GM19468 (cell line): ENCODE data around the gene RAD51B.
"Not testable (repeated sequence)": the region's sequence is repeated elsewhere in the genome, so short reads cannot be mapped to it uniquely, and the experiment has no call there.

Source experiments
- ATAC-seq: cut with Tn5 transposase; IDR thresholded peaks from one replicate; pipeline ENCODE4 v1.9.1; 2021; ENCODE audit warnings: mild to moderate bottlenecking, moderate library complexity, moderate number of reproducible peaks; ENCODE audit not compliant: unreplicated experiment; ENCODE audit errors: extremely low read depth

Gene RAD51B

DNA sequence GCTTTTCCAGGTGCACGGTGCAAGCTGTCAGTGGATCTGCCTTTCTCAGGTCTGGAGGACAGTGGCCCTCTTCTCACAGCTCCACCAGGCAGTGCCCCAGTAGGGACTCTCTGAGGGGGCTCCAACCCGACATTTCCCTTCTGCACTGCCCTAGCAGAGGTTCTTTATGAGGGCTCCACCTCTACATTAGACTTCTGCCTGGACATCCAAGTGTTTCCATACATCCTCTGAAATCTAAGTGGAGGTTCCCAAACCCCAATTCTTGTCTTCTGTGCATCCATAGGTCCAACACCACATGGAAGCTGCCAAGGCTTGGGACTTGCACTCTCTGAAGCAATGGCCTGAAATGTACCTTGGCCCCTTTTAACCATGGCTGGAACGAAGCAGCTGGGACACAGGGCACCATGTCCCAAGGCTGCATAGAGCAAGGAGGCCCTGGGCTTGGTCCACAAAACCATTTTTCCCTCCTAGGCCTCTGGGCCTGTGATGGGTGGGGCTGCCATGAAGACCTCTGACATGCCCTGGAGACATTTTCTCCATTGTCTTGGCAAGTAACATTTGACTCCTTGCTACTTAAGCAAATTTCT lies 282.2 kb downstream of the RAD51B start:
- not testable (repeated sequence) for ATAC-seq

DNA sequence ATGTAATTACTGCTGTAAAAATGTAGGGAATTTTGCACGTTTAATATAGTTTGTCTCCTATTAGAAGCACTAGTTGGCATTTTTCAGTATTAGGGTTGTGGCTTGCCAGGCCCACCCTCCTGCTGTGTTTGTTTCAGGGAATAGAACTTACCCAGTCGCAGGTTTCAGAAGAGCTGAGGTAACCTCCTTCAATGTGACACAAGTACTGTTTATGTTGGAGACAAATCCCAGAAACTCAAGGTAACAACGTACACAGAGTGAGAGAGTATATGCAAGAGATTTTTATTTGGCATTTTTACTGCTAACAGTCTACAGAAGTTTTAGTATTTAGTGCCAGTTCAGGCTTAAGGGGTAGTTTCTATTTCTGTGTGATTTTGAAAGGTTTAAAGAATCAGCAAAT lies 284.3 kb downstream of the RAD51B start:
- no peak for ATAC-seq

DNA sequence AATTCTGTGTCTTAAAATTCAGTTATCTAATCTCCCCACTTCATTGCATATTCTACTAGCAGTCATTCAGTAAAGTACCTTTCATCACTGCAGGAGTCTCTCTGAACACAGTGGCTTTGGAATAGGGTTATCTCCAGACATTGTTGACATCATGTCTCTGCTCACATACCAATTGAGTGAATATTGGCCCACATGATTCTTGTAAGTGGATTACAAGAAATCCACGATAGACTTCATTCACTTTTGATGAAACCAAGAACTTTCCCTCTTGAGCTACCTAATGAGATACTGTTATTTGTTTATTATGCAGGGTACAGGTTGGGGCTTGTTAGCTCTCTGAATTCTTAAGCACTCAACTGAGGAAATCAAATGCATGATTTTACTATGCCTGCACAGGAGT lies 284.9 kb downstream of the RAD51B start:
- ATAC-seq = no peak

DNA sequence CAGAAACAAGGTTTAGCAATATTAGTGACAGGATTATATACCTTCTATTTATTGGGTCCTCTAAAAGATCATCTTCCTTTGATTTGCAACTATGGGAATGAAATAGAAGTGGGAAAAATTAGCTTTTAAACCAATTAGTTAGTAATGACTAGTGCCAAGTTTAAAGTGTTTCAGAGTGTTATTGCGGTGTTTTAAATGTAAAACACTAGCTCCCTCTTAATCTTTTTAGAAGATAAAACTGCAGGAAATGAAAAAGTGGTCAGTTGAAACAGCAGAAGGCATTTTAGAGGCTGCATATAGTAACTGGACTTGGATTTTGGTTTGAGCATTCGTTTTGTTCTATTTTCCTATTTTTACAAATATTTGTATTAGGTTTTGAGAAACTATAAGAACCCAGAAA lies 286.2 kb downstream of the RAD51B start:
- no peak for ATAC-seq

DNA sequence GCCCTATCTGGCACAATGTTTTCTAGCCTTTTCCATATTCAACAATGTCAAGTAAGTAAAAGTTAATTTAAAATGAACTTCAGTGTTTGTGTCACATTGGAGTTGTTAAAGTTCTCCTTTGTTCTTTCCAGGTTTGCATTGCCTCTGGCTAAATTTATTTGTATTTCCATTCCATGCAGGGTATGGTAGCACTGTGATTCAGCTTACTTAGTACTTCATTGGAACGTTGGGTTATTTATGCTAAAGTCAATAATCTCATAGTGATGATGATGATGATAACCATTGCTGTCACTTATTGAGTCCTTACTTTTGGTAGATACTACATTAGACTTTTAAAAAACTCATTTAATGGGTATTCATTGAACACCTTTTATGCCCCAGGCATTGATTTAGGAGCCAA lies 286.9 kb downstream of the RAD51B start:
- ATAC-seq = no peak

DNA sequence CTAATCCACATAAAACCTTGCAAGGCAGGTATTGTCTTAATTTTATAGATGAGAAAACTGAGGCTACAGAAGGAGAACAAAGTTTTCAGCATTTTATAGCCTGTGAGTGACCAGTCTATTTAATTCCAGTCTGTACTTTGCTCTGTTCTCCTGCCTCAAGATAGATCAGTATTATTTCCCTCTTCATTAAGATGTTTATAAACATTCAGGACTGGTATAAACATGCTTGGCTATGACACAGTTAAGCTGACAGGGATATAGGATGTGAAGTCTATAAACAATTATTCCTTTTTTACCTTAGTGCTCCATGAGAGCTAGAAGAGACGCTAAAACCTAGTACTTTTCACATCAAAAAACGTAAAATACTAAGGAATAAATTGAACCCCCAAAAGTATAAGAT lies 287.3 kb downstream of the RAD51B start:
- ATAC-seq = no peak

DNA sequence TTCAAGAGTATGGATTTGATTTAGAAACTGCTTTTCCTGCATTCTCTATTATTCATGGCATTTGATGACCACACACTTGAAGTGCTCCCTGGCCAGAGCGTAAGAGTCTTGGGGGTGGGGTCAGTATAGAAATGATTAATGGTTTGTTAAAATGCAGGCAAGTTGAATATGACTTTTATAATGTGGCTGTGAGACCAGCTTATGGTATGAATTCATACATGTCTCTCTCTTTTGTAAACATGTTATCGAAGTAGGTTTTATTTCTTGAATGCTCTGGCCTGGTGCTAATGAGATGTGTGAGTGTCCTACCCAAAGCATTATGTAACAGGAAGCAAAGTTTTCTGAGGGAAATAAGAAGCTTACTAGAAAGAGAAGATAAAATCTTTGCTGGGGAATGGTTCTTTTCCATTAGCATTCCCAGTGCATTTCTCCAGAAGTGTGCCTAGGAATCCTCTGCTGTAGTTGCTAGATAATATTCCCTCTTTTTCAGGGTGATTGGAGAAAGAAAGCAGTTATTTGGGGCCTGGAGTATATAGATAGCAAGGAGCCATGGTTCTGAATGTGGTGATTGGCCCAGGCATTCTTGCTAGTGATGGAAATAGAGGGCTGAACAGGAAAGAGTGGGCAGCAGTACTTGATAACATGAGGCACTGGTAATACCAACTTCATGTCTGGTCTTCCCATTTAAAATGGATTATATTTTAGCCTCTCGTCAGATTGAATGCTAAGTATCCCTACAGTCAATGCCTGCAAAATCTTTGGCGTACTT lies 289.7 kb downstream of the RAD51B start:
- ATAC-seq = no peak

DNA sequence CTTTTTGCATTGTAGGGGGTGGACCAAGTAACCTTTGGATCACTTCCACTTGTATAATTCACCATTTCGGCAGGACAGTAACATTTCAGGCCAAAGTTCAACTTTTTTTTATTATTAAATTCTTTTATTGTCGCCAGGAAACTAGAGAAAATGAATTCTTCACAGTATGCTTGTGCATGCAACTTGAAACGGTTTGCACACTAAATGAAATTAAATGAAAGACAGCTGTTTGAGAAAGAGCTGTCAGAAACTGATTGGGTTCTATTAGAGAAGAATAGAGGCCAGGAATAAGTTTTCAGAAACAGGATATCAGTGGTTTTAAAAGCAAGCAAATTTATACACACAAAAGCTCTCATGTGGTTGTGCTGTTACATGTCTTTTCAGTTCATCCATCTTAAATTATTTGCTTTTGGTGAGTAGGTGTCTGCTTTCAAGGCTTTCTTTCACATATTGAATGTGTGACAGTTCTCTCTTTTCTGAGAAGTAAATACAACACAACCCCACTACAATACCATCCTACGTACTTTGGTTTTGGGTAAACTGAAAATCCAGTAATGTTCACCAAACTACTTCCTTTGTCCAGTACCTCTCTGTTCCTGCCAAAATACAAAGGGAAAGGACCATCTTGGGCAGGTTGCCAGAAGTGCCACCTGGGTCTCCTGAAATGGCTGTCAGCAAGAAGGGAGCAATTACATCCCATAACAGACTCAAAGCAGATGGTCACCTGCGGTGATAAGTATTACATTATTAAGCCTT lies 291.7 kb downstream of the RAD51B start:
- no peak for ATAC-seq

DNA sequence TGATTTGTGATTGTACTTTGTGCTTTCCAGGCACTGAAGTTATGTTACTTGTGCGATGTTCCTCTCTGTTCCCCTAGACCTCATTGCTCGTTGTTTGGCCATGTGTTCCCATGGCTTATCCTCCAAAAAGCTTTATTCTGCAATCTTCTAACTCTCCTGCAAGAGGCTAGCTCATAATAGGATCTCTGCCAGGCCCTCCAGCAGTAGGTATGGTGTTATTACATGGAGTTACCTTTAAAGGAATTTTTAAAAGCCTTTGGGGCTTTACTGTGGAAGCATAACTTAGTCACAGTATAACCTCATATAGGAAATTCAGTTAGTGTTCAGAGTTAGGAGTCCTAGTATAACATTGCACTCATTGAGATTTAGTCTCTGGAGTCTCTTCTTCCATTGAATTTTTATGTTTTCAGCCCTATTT lies 292.3 kb downstream of the RAD51B start:
- ATAC-seq = no peak

DNA sequence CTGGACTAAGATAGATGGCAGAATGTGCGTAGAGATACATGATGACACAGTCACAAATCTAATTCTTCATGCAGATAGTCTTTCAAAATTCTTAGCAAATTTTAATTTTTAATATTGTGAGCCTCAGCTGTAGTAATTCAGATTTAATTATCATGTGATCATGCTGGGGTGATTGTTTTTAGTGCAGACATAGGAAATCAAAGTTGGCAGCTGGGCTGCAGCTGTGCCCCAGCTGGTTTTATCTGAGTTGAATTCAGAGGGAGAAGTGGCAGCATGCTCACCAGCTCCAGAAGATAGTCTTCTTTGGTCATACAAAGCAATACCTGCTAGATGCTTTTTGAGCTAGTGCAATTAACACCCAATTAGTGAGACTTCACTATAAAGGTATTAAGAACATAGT lies 292.9 kb downstream of the RAD51B start:
- no peak for ATAC-seq

DNA sequence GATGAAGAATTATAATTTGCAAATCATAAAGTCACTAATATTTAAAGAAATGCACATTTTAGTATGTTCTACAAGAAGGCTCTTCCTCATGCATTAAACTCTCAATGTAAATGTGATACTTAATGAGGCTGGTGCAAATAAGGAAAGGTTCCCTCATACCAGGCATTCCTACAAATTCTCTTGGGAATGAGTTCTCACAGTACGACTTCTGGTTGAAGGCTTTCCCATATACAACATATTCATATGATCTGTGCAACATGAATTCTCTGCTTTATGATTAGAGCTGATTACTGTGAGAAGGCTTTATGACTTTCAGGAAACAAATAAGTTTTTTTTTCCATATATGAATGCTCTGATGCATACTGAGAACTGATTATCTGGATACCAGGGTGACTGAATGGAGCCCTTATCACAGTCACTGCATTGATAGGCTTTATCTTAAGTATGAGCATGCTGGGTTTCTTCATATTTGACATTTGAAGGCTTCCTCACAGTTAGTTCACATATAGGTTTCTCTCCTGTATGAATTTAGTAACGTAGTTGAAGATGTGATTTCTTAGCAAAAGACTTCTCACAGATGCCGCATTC lies 293.9 kb downstream of the RAD51B start:
- ATAC-seq = no peak

DNA sequence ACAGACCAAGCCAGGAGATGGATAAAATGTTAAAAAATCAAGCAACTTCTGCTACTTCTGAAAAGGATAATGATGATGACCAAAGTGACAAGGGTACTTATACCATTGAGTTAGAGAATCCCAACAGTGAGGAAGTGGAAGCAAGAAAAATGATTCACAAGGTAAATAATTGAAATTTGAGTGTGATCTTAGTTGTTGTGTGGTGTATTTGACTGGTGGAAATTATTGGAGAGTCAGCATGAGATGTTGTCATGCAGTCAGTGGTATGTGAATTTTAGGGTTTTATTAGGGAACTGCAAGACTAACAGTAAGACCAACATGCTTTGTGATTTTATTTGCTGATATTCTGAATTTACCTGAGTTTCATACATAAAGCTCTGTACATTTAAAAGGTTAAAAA lies 296.4 kb downstream of the RAD51B start:
- not testable (repeated sequence) for ATAC-seq

DNA sequence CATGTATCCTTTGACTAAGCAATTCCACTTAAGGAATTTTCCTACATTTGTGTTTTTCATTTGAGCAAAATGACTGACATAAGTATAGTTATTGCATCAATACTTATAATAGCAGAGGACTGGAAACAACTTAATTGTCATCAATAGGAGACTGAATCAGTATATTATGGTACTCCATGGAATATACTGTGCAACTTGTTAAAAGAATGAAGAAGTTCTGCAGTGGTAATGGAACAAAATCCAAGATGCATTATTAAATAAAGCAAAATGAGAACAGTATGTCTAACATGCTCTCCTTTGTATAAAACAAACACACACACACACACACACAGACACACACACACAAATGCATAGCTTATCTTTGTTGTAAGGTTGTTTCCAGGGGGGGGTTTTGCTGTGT lies 303.1 kb downstream of the RAD51B start:
- no peak for ATAC-seq

DNA sequence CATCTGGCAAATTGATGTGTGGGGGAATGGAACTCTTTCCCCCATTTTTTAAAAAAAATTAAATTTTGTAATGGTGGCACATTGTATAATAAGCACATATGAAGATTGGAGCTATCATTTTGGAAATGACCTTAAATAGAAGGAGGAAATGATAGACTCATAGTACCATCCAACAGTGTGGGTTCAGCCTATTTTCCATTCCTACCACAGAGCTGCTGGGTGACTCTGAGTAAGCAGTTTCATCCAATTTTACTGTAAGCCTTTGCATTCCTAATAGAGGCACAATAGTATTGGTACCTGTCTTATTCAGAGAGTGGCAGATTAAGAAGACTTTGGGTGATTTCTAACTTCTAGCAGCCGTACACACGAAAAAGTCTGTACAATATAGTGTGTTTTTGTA lies 304.5 kb downstream of the RAD51B start:
- no peak for ATAC-seq

DNA sequence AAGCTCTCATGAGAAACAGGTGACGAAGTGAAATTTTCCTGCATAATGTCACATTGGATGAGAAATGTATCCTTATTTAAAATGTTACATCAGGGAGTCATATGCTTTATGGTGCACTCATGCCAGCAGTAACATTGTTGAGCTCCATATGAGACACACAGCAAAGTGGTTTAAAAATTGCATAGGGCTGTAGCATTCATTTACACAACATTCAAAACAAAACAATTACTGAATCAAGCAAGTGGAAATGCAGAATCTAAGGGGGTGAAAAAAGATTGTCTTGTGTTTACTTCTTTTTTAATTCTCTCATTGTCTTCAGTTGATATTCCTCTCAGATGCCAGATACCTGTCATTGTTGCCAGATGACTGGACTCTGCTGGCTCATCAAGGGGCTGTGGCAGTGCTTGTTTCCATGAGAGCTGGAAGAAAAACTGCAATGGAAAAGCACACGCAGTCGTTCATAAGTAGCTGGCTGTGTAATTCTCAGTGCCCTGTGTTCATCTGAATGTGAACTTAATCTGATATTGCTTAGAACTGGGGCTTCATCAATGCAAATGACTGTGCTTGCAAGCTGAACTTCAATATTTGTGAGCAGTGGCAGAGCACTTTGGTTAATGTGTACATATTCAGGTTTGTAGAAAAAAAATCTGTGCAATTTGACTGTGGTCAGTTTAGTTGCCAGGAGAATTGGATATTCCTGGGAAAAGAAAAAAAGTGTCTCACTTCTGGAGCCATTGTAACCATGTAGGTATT lies 305.6 kb downstream of the RAD51B start:
- no peak for ATAC-seq

DNA sequence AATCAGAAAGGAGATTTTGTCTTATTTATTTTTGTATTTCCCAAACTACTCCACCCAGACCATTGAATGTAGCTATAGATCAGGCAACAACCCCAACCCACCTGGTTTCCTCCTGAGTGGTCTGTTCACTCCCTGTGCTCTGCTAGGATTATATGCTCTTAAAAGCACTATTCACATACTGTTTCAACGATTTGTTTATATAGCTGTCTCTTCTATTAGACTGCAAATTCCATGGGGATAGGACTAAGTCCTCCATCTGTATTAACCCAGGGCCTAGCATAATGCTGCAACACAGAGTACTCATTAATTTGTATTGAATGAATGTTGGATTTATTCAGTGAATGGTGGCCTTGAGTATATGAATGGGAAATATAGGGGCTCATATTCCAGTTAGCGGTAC lies 307.6 kb downstream of the RAD51B start:
- no peak for ATAC-seq

DNA sequence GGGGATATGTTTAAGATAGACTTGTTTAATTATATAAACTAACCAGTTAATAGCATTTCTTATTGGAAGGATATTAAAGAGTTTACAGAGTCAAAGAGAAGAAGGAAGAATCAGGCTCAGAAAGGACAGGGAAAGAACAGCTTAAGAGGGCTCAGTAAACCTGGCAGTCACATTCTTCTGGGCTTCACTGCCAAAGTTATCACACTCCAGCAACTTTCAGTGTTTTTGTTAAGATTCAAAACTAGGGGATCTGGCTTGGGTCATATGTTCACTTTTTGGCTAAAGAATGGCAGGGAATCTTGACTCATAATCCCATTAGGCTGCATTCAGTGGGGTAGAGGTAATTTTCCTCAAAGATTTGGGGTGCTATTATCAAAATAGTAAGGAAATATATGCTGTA lies 312.3 kb downstream of the RAD51B start:
- ATAC-seq = no peak

DNA sequence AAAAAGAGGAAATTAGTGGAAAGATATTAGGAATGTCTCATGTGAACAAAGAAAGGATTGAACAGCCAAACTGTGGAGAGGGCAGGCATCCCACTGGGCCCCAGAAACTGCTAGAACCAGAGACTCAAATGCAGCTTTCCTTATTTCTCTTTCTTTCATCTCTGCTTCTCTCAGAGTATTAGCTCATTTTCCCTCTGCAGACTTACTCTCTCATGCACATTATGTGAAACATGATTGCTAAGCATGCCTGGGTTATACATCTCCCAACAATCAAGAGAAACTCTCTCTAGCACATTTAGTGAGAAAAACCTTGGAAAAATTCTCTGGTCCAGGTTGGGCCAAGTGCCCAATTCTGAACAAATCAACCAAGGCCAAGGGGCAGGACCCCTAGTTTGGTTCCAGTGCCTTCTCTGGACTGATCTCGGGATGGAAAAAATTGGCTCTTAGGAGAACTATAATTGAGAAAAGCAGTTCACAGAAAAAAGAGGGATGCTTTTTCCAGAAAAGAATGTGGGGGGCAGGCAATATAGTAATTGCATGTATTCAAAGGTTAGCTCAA lies 313.1 kb downstream of the RAD51B start:
- ATAC-seq = no peak

DNA sequence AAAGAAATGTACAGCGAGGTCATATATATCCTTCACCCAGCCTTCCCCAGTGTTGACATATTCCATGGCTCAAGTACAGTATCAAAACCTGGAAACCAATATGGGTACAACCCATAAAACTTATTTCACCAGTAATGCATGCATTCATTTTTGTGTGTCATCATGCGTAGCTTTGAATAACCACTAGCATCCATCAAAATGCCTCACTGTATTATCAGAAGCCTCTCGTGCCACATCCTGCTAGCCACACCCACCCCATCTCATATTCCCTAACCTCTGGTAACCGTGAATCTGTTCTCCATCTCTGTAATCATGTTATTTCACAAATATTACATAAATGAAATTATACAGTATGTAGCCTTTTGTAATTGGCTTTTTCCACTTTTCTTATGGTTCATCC lies 314.3 kb downstream of the RAD51B start:
- no peak for ATAC-seq

DNA sequence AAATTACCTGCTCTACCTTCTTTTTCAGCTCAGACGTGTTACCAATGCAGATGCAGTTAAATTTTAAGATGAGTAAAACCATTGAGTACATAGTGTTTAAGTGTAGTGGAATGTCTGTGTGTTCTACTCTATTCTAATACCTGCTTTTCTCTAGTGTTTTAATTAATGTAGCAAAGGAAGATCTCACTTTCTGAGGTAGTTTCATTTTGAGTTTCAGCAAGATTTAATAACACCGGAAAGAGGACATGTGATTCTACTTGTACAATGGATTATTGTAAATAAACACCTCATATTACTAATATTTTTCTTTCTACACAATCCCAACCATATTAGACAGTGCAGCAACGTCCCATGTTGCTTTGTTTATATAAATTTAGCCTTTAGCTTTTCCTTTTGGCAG lies 315.4 kb downstream of the RAD51B start:
- ATAC-seq = no peak
